Hindlimb muscle (tissue), 1 donor: Measurements from ENCODE around the gene USP7. TPM values are rescaled to one million over a fixed set of nuclear protein-coding genes. Genes with fewer than 3 reads are reported as not detected.
"Not testable (repeated sequence)": the region's sequence is repeated elsewhere in the genome, so short reads cannot be mapped to it uniquely, and the experiment has no call there.

Experiments used
- DNase-seq: peaks from one replicate; pipeline ENCODE4 v3.0.0-alpha.2; 2013
- polyA plus RNA-seq: library from polyadenylated mRNA; unstranded; fragments of 120-200 nt; gene quantifications from one replicate; pipeline ENCODE4 v1.2.1, GENCODE V29; 2013; ENCODE audit not compliant: insufficient read length

The USP7 gene
- polyA plus RNA-seq, 1 donor: 69.8 TPM

DNA sequence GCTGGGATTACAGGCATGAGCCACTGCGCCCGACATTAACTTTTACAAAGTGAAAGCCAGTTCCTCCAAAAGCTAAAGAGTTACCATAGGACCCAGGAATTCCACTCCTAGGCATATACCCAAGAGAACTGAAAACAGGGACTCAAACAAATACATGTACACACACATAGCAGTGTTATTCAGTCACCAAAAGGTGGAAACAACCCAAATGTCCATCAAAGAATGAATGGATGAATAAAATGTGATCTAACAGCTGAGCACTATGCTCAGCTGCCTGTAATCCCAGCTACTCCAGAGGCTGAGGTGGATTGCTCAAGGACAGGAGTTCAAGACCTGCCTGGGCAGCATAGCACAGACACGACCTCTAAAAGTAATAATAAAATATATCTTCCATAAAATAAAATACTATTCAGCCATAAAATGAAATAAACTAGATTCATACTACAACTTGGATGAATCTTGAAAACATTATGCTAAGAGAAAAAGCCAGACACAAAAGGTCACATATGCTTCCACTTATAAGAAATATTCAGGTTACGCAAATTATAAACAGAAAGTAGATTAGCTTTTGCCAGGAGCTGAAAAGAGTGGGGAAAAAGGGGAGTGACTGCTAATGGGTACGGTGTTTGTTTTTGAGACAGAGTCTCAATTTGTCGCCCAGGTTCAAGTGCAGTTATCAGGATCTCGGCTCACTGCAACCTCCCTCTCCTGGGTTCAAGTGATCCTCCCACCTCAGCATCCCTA, 9.3 kb upstream of the USP7 start:
- no peak for DNase-seq

DNA sequence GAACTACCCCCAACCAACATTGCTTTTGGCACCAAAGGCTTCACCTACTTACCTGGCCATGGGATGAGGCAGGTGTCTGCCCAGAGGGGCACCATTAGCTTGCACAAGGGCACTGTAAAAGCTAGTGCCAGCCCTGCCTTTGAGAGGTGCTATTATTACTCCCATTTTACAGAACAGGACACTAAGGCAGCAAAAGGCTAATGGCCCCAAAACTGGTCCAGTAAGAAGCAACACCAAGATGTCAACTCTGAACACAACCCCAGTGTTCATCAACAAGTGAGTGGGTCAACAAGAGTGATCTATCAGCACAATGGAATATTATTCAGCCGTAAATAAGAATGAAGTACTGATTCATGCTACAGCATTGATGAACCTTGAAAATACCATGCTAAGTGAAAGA, 7.7 kb upstream of the USP7 start:
- DNase-seq: no peak

DNA sequence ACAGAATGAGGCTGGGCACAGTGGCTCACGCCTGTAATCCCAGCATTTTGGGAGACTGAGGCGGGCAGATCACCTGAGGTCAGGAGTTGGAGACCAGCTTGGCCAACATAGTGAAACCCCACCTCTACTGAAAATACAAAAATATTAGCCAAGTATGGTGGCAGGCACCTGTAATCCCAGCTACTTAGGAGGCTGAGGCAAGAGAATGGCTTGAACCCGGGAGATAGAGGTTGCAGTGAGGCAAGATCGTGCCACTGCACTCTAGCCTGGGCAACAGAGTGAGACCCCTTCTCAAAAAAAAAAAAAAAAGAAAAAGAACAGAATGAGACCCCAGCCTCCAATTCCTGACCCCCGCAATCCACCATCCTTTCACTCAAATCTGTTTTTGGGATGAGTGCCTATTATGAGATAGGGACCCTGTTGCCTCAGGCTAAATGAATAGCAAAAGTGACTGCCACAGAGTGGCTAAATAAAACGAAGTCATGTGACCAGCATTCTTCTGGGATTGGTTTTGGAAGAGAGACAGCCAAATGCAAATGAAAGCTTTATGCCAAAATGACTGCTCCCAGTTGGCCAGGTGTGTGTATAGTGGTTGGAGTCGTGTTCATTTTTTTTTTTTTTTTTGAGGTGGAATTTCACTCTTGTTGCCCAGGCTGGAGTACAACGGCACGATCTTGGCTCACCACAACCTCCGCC, 5.6 kb upstream of the USP7 start:
- not testable (repeated sequence) for DNase-seq

DNA sequence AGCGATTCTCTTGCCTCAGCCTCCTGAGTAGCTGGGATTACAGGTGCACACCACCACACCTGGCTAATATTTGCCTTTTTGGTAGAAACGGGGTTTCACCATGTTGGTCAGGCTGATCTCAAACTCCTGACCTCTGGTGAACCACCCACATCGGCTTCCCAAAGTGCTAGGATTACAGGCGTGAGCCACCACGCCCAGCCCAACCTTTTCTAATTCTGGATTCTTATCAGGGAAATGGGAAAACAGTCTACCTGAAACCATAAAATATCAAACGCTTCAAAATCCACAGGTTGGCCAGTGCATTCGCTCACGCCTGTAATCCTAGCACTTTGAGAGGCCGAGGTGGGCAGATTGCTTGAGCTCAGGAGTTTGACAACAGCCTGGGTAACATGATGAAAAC, 4.3 kb upstream of the USP7 start:
- not testable (repeated sequence) for DNase-seq

DNA sequence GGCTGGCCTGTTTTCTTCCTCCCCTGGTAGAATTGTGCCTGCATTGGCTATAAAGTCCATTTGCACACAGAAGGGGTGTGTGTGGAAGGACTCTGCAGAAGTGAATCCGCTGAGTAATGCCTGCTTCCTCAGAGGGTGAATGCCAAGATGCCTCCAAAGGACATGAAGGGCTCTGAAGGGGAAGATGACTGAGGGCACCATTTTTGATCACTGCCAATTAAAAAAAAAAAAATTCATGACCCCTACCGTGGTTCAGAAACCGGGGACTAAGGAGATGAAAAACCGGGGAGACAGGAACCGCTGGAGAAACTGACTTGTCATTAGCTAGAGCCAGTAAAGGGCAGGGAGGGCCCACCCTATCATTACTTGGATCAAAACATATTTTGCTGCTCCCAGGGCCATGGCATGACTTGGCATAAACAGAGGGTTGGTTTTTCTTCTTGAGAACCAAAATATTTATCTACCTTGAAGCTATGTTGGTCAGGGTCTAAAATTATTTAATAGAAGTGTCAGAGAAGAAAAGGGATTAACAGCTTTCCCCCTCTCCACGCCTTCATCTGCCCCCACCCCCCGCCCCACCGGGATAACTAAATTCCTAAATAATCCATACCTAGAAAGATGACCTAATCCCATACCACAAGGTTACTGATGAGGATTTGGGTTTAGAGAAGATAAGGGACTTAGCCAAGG, 3.6 kb upstream of the USP7 start:
- DNase-seq: no peak

DNA sequence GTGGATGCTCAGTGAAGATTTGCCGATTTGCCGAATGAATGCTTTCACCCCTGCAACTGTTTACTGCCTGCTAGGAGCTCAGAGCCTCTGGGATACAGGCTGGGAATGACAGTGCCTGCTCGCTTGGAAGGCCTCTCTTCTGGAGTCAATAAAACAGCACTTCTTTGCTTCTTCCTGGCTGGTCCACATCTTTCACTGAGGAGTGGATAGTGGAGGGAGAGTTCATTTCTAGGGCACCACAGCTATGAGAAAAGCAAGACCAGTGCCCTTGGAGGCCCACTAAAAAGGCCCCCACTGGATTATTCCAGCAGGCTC, 3.1 kb upstream of the USP7 start:
- DNase-seq: no peak

DNA sequence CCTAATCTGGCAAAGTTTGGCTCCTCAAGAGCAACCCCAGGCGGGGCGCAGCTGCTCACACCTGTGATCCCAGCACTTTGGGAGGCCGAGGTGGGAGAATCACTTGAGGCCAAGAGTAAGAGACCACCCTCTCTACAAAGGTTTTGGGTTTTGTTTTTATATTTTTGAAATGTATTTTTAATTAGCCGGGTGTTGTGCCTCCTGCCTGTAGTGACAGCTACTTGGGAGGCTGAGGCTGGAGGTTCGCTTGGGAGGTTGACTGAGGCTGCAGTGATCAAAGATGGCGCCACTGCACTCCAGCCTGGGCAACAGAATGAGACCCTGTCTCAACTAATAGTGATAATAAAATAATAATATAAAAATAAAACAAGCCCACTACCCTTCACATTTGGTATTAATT, 756 bp upstream of the USP7 start:
- no peak for DNase-seq

DNA sequence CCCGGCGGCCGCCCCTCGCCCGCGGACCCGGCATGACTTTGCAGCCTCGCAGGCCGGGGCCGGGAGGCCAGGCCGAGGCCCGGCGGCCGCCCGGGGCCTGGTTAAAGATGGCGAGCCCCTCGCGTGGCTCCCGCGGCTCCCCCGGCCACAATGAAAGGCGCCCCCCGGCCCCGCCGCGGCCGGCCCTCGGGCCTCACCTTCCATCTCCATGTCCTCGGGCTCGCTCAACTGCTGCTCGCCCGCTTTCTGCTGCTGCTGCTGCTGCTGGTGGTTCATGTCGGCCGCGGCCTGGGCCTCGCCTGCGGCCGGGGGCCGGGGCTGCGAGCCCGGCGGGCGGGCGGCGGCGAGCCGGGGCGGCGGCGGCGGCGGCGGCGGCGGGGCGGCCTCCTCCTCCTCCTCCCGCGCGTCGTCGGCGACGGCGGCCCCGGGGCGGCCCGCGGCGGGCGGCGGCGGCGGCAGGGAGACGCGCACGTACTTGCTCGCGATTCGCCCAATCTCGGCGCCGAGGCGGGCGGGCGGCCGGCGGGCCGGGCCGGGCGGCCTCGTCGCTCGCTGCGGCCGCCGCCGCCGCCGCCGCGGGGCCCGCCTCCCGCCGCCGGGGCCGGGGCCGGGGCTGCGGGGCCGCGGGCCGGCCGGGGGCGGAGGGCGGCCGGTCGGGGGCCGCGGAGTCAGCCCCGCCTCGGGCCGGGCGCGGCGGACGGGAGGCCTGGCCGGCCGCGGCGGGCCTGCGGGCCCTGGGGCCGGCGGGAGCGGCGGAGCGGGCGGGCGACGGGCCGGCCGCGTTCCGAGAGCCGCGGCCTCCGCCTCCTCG, 491 bp downstream of the USP7 start:
- DNase-seq: peak; percentile 29

DNA sequence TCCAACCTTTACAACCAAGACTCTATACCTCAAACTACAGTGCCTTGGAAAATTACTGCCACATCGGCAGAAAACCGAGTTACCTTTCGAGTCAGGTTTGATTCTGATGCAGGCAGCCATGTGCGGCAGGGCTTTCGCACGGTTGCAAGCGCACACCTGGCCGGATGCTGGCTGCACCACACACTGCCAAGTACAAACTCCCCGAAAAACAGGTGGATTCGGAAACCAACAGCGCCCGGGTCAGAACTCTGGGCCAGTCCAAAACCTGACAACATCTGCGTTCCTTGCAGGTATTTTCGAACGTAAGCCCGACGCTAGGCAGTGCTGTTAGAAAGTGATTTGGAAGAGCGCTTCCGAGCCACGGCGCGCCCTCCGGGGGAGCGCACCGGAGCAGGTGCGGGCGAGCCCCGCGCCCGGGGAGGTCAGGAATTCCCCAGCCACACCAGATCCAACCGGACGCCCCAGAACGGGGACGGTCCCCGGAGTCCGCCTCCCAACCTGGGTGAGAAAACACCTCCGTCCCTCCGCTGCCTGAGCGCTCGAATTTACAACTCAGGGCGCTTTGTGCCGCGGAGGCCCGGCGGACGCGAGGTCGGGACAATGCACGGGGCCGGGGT, 1.2 kb downstream of the USP7 start:
- no peak for DNase-seq

DNA sequence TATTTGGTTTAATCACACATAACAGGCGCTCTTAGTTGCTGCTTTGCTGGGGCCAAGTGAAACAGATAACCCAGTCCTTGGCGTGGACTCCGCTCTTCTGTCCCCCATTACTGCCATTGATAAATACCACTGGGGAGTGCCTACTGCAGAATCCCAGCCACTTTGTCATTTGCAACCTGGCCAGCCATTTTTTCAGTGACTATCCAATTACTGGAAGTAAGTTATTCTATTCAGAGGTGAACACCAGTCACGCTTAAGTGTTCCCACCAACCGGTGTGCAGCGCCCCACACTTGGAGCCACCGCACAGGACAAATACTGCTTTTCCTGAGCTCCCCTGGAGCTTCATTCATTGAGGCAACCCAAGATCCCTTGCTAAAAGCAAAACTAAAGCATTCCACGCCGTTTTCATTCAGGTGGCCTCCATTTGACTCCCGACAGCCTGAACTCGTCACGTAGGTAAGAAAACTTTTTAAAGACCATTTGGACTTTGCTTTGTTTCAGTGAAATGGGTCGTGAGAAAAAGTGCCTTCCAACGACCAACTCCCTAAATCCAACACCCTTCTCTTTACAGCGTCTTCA, 1.8 kb downstream of the USP7 start:
- DNase-seq: no peak

DNA sequence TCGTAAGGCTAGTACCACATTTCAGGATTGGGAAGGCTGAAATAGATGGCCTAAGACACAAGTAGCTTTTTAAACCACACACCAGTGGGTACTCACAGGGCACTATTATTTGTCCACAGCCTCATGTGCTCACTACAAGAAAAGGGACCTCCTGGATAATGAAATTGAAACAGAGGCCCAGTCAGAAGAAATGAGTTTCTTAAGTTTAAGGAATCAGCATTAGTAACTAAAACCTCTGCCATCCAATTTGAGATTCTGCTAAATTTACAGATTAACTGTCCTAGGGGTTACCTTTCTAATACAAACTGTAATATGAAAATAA, 3.0 kb downstream of the USP7 start:
- DNase-seq: no peak

DNA sequence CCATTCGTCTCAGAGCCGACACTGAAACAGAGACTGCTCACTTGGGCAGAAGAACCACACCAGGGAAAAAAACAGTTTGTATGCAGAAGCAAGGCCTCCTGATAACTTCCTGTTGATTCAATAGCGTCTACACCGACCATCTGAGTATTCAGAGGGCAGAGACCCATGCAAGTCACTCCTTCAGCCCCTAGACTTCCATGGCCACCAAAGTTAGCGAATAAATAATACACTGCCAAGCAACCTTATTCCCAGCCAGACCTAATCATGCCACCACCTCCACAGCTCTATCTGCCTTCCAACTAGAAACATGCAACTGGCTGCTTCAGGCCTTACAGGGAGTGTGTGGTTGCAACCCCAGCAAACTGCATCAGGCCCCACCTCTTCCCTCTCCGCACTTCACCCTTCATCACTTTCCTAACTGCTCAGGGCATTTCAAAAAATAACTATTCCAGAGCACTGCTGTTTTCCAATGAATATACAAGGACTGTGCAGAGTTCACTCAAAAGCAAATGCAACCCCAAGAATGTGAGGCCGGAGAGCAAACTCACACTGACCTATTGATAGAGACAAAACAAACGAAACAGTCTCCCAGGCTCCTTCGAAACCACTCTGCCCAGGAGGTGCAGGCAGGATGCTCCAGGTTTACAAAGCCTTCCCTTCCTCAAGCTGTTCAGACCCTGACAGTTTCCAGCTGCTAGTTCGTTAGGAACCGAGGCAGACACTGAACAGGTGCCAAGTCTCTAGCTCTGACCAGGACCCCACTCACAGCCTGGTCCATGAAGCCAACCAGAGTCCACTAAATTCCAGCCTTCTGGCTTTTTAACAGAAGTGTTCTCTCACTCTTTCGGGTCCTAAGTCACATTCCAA, 3.6 kb downstream of the USP7 start:
- DNase-seq: no peak

DNA sequence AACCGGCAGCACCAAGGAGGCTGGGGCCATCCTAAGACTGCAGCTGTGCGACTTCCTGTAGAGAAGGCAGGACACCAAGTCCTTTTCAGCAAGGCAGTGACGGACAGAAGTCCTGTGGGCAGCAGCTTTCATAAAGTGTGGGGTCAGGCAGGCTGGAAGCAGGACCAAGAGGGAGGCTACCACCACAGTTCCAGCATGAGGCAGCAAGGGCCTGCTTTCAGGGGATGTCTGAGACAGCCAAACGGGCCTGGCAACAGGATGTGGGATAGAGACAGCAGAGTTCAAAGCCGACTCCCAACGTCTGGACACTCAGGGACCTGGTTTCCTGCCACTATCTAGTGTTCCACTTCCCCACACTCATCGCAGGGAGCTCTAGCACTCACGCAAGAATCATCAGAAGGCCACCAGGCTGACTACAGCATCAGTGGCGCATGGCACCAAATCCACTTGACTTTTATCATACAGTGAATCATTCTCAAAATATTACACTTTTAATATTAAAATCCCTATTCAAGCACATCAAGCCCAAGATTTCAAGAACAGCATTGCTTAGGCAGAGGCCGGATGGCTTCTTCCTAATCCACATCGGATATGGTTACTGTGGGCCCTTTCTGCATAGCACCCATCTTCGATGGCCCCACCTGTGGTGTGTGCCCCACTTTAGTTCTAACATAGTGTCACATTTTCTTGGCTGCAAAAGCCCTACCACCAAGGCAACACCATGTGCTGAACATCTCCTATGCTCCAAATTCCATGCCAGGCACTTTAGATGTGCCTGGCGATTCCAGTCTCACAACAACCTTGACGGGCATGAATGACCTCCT, 5.2 kb downstream of the USP7 start:
- no peak for DNase-seq

DNA sequence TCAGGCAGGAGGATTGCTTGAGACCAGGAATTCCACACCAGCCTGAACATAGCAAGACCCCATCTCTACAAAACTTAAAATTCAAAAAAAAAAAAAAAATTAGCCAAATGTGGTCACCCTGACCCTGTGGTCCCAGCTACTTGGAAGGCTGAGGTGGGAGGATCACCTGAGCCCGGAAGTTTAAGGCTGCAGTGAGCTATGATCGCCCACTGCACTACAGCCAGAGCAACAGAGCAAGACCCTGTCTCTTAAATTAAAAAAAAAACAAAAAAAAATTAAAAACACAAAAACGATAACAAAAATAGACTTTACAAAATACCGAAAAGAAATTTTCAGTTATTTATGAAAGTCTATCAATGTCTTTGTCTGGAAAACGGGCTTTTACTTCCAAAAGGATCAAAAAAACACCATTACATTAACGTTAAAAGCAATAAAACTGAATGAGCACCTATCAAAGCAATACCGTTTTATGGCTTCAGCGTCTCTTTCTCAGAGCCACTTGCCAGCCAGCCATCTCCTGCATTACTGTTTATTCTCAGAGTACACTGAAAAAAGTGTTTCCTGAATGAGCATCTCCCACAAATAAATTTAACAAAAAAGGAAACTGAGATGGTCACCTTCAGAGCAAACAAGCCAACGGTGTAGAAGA, 6.1 kb downstream of the USP7 start:
- DNase-seq: no peak

DNA sequence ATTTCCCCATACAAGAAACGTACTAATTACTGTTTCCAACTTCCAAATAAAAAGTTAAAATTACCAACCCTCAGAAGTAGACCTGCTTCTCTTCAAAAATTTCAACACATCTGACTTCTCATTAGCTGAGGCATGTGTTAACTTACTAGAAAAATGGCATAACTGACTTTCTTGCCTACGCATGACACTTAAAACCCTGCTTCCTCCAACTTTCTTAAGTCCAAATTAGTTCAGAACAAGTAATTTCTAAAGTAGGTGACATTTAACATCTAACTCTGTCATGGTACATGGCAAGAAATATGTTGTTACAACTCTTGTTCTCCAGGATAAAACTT, 6.7 kb downstream of the USP7 start:
- no peak for DNase-seq

DNA sequence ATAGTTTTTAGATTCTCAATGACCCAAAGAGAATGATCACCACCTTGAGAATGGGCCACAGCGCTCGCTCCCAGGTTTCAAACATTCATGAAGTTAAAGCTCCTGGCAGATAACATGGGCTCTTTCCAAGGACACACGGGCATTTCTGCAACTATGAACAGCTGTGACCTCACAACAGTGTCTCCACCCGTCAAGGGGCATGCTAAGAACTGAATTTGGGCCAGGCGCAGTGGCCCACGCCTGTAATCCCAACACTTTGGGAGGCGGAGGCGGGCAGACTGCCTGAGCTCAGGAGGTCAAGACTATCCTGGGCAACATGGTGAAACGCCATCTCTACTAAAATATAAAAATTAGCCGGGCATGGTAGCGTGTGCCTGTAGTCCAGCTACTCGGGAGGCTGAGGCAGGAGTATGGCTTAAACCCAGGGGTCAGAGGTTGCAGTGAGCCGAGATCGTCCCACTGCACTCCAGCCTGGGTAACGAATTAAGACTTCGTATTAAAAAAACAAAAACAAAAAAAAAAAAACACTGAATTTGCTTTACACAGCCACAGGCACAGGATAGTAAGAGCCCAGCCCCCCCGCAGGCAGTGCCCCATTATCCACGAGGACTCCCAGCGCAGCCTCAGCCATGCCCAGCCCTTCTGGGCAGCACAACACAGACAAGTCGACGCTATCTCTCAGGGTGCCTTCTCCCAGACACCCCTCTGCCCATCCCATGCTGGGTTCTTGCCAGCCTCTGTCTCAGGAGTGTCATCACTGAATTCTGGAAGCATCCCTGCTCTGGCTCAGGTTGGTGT, 7.2 kb downstream of the USP7 start:
- DNase-seq: no peak

DNA sequence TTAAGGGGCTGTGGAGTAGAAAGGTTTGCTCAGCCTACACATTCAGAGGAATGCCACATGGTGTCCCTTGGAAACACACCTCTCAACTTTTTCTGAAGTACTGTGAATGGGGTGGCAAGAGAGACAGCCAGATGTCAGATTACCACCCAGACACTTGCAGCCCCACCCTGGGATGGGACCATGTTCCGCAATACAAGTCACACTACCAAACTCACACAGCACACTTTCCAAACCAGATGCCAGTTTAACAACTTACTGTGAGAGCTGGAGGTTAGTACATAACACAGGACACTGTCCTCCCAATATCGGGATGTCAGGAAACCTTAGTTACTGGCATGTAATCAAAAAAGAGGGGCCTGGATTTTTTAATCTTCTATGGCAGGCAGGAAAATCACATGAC, 7.9 kb downstream of the USP7 start:
- no peak for DNase-seq

DNA sequence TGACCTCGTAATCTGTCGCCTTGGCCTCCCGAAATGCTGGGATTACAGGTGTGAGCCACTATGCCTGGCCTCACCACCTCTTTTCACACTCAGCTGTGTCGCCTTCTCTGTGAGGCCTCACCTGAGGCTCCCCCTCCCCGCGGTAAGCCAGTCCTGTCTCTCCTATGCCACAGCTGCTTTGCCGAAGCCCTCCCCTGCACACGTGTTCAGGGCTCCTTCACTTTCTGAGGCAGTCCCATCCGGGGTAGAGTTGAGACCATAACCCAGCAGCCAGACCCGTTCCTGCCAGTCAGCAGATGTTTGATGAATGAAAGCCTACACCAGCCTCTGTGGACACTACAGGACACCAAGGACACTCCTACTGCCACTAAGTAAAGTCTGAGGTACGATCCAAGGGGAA, 10.6 kb downstream of the USP7 start:
- DNase-seq: no peak

DNA sequence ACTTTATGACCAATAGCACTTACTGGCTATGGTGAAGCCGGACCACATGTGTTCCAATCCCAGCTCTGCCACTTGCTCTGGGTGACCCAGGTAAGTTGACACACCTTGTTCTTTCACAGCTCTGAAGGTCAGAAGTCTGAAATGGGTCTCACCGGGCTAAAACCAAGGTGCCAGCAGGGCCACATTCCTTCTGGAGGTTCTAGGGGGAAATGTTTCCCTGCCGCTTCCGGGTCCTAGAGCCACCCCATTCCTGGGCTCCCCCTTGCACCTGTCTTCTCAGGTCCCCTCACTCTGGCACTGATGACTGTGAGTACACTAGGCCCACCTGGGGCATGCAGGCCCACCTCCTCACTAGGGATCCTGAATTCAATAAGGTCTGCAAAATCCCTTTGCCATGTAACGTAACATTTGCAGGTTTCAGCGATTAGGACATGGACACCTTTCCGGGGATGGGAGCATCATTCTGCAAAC, 11.4 kb downstream of the USP7 start:
- no peak for DNase-seq
